PC-9 (cell line): ENCODE measurements around the gene SUGCT. TPM values are rescaled to one million over a fixed set of nuclear protein-coding genes. Genes with fewer than 3 reads are reported as not detected.

Experiments
- BruUV-seq: library from RNA; stranded (reverse); fragments of 400-500 nt; replicated peaks from 2 replicates; lab custom pipeline; 2021; lab: Mats Ljungman, UMichigan
- CTCF ChIA-PET: fragments of 300-600 bp; sonication (Branson Sonifier 250); formaldehyde crosslinking; loops from one replicate; lab custom pipeline; 2022; ENCODE audit warnings: antibody characterized with exemption; lab: Charles Lee
- POLR2A ChIA-PET: fragments of 300-600 bp; sonication (Branson Sonifier 250); formaldehyde crosslinking; loops from one replicate; lab custom pipeline; 2022; ENCODE audit warnings: antibody characterized with exemption; ENCODE audit not compliant: unreplicated experiment; lab: Charles Lee
- DNase-seq, 2 experiments: peaks; one replicate each; pipeline versions ENCODE4 v3.0.0 to v3.0.0-alpha.2; 2015 to 2022; ENCODE audit warnings: mixed read lengths in 1 of 2
- H2AFZ ChIP-seq: fragments of 200-600 bp; sonication (generic); 2 replicates; pipeline ENCODE4 v1.8.1; 2017; ENCODE audit warnings: antibody characterized with exemption
- H3F3A ChIP-seq: fragments of 200-600 bp; sonication (generic); 2 replicates; pipeline ENCODE4 v1.8.1; 2017; ENCODE audit warnings: antibody characterized with exemption, mild to moderate bottlenecking, low read depth; ENCODE audit not compliant: insufficient read depth
- H3K27ac ChIP-seq: fragments of 200-600 bp; sonication (generic); 2 replicates; pipeline ENCODE4 v1.6.1; 2016; ENCODE audit warnings: mixed run types
- H3K27me3 ChIP-seq: fragments of 200-600 bp; sonication (generic); 2 replicates; pipeline ENCODE4 v1.6.1; 2016; ENCODE audit warnings: low read depth, mixed run types; ENCODE audit not compliant: insufficient read depth
- H3K36me3 ChIP-seq: fragments of 200-600 bp; sonication (generic); 2 replicates; pipeline ENCODE4 v1.6.1; 2016; ENCODE audit warnings: low read depth, mixed run types
- H3K4me1 ChIP-seq: fragments of 200-600 bp; sonication (generic); replicated peaks from 2 replicates; pipeline ENCODE4 v1.6.1; 2016; ENCODE audit warnings: mixed run types; ENCODE audit not compliant: insufficient read depth
- H3K4me2 ChIP-seq: fragments of 200-600 bp; sonication (generic); 2 replicates; pipeline ENCODE4 v1.6.1; 2017; ENCODE audit warnings: mixed run types
- H3K4me3 ChIP-seq: fragments of 200-600 bp; sonication (generic); 2 replicates; pipeline ENCODE4 v1.6.1; 2016; ENCODE audit warnings: mixed run types
- H3K79me2 ChIP-seq: fragments of 200-600 bp; sonication (generic); 2 replicates; pipeline ENCODE4 v1.6.1; 2017; ENCODE audit warnings: low read depth, mixed run types
- H3K9me2 ChIP-seq: fragments of 200-600 bp; sonication (generic); 2 replicates; pipeline ENCODE4 v1.8.1; 2017; ENCODE audit warnings: mild to moderate bottlenecking; ENCODE audit not compliant: insufficient read depth
- H3K9me3 ChIP-seq: fragments of 200-600 bp; sonication (generic); 2 replicates; pipeline ENCODE4 v1.8.1; 2016; ENCODE audit warnings: low read depth; ENCODE audit not compliant: insufficient read depth
- H4K20me1 ChIP-seq: fragments of 200-600 bp; sonication (generic); 2 replicates; pipeline ENCODE4 v1.8.1; 2017; ENCODE audit not compliant: insufficient read depth
- EZH2 ChIP-seq: fragments of 200-600 bp; sonication (generic); IDR thresholded peaks from 2 replicates; pipeline ENCODE4 v1.8.0; 2017; ENCODE audit warnings: antibody characterized with exemption, low read depth
- intact Hi-C: fragments of 100-400 bp; cut with micrococcal nuclease; formaldehyde crosslinking; loops from one replicate; pipeline ENCODE4 v1.10.0; 2022; ENCODE audit not compliant: unreplicated experiment
- total RNA-seq: library from RNA; stranded (reverse); gene quantifications from 2 replicates; pipeline ENCODE4 v1.2.3, GENCODE V29; 2021
- TF ChIP-seq, protein P1 (sequence below): fragments of 200-600 bp; sonication (generic); conservative IDR thresholded peaks from 2 replicates; pipeline ENCODE4 v1.6.1; 2017; ENCODE audit warnings: mixed run types, antibody characterized with exemption, mild to moderate bottlenecking, moderate library complexity

SUGCT gene
- total RNA-seq, 1 experiment from 2014 or later: 3.5 TPM

DNA sequence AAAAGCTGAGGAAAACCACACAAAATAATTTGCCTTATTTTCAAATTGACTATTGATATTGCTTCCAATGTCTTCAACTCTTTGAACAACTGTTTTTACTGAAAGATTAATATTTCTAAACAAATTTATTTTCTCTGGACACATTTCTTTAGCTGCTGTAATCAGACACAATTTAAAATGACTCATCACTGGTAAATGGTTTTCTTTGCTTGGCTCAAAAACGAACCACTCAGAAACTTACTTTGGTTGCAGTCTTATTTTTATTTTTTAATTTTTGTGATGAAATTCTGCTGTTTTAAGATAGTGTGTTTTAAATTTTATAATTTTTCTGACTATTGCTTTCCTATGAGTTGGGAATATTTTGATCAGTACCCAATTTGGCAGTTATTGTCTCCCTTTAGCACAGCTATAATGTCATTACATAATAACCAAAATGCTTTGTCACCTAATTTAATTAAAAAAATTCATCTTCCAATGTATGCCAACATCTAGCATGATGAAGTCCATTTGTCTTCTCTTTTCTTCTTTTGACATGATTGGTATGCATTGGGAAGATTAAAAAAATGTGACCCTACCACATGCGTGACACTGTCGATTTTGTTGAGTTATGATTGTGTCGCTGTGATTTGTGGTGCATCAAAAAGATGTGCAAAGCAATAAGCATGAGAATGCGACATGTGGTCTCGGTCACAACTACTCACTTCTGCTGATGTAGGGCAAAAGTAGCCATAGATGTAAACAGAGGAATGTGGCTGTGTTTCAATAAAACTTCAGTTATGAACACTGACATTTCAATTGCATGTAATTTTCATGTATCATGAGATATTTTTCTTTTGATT, 222.3 kb downstream of the SUGCT start:
- H3K4me3 ChIP-seq: no peak overlapping the region
- intact Hi-C loops: no loop called here
- H2AFZ ChIP-seq: no peak overlapping the region
- H3K79me2 ChIP-seq: no peaks in the 10 kb centered on the region
- no peak overlapping the region for H3K4me2 ChIP-seq
- H3K27ac ChIP-seq: no peak overlapping the region
- POLR2A ChIA-PET: no interaction called here
- no peaks in the 10 kb centered on the region for H3K36me3 ChIP-seq
- no peaks in the 10 kb centered on the region for H3K4me1 ChIP-seq
- BruUV-seq: no TSS peak
- no peak for DNase-seq
- H4K20me1 ChIP-seq: no peaks in the 10 kb centered on the region
- no peaks in the 10 kb centered on the region for H3F3A ChIP-seq
- no peaks in the 10 kb centered on the region for H3K27me3 ChIP-seq
- TF ChIP-seq EZH2: no peak
- TF ChIP-seq, protein P1, sequence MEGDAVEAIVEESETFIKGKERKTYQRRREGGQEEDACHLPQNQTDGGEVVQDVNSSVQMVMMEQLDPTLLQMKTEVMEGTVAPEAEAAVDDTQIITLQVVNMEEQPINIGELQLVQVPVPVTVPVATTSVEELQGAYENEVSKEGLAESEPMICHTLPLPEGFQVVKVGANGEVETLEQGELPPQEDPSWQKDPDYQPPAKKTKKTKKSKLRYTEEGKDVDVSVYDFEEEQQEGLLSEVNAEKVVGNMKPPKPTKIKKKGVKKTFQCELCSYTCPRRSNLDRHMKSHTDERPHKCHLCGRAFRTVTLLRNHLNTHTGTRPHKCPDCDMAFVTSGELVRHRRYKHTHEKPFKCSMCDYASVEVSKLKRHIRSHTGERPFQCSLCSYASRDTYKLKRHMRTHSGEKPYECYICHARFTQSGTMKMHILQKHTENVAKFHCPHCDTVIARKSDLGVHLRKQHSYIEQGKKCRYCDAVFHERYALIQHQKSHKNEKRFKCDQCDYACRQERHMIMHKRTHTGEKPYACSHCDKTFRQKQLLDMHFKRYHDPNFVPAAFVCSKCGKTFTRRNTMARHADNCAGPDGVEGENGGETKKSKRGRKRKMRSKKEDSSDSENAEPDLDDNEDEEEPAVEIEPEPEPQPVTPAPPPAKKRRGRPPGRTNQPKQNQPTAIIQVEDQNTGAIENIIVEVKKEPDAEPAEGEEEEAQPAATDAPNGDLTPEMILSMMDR: no peak
- CTCF ChIA-PET: interaction anchor here (0.9 kb wide), 1 partner anchor 545 kb away, joined by 4 read pairs; no protein-coding TSS in a partner anchor
- H3K9me3 ChIP-seq: no peaks in the 10 kb centered on the region
- H3K9me2 ChIP-seq: no peaks in the 10 kb centered on the region

DNA sequence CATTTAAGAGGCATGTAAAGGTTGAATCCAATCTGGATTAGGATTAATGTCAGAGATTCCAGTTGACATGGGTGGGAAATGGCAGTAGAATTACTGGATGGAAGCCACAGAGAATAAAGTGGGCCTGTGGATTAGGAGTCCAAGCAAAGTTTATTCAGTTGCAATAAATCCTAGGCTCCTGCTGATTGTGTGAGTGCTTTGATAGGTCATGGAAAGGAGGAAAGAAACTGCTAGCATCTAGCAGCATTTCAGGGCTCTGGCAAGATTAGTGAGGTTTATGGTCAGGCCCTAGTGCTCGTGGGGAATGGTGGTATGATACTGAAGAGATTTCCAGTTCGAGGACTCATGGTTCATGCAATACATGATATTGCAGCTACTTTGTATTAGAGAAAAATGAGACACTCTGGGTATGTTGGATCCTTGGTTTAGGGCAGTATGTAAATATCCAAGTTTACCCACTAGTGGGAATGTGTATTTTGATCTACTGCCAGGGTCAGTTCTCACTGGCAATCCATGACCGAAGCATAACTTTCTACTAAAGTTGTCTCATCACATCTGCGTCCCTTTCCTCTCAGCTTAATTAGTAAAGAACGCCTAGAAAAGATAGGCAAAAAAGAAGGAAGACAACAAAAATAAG, 235.0 kb downstream of the SUGCT start:
- Histone ChIP-seq H3K36me3 (no peaks in the 10 kb centered on the region), H2AFZ (no peak overlapping the region), H3K27ac (no peak overlapping the region), H3K4me3 (no peak overlapping the region), H3F3A (no peaks in the 10 kb centered on the region), H3K4me2 (no peak overlapping the region), H3K27me3 (no peaks in the 10 kb centered on the region), H3K4me1 (no peaks in the 10 kb centered on the region), H3K9me2 (no peaks in the 10 kb centered on the region), H3K79me2 (no peaks in the 10 kb centered on the region), H4K20me1 (no peaks in the 10 kb centered on the region), H3K9me3 (no peaks in the 10 kb centered on the region)
- CTCF ChIA-PET: no interaction called here
- no TSS peak for BruUV-seq
- POLR2A ChIA-PET: no interaction called here
- intact Hi-C loops: no loop called here
- no peak for DNase-seq
- no peak for TF ChIP-seq EZH2
- TF ChIP-seq, protein P1: no peak

DNA sequence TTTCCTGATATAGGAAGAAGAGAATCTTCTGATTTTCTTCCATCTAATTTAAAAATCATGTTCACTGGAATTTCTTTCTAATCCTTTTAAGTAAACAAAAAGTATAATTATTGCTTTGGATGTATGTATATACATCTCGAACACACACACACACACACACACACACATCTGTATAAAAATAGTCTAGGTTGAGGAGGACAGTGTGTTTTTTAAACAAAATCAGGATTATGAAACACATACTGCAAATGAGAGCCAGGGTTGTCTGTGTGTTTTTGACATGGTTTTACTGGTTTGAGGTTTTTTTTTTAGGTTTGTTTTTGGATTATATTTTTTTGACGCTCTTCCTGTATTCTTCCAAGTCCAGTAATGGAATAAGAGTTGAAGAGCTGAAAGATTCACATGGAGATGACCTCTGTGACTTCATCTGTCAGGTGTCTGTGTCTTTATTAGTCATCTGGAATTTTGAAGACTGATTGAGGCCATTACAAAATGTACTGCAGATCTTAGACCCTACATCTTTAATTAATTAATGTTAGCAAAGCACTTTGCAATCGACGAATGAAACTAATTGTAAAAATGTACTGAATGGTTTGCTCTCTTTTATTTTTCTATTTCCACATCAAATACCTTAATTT, 237.1 kb downstream of the SUGCT start:
- Histone ChIP-seq H3K9me3 (no peaks in the 10 kb centered on the region), H3K36me3 (no peaks in the 10 kb centered on the region), H2AFZ (no peak overlapping the region), H3K79me2 (no peaks in the 10 kb centered on the region), H3K9me2 (no peaks in the 10 kb centered on the region), H3K27ac (no peak overlapping the region), H4K20me1 (no peaks in the 10 kb centered on the region), H3K4me3 (no peak overlapping the region), H3K27me3 (no peaks in the 10 kb centered on the region), H3K4me1 (no peaks in the 10 kb centered on the region), H3F3A (no peaks in the 10 kb centered on the region), H3K4me2 (no peak overlapping the region)
- BruUV-seq: no TSS peak
- POLR2A ChIA-PET: no interaction called here
- intact Hi-C loops: no loop called here
- DNase-seq: no peak
- CTCF ChIA-PET: no interaction called here
- TF ChIP-seq, protein P1: no peak
- TF ChIP-seq EZH2: no peak
